CD14-positive monocyte (primary cell): ENCODE measurements around the gene ULBP3. TPM values are rescaled to one million over a fixed set of nuclear protein-coding genes. Genes with fewer than 3 reads are reported as not detected.

Experiments
- DNase-seq, 3 donors: peaks; one replicate each; pipeline ENCODE4 v3.0.0-alpha.2; 2011 to 2022
- H2AFZ ChIP-seq: 2 replicates; pipeline ENCODE4 v1.6.0; 2012; ENCODE audit warnings: mild to moderate bottlenecking, low read depth, low read length, inconsistent platforms; ENCODE audit not compliant: insufficient read depth, poor library complexity, severe bottlenecking
- H3K27ac ChIP-seq, 2 donors: 1 replicate in 1 of 2; 2 replicates in 1 of 2; pipeline ENCODE4 v1.5.1; 2012 to 2013; ENCODE audit warnings: low read length in 2 of 2, control low read depth in 1 of 2, inconsistent platforms in 1 of 2, low read depth in 1 of 2, mild to moderate bottlenecking in 1 of 2
- H3K27me3 ChIP-seq, 2 donors: one replicate each; pipeline versions ENCODE4 v1.6.0 to v1.6.1; 2011 to 2013; ENCODE audit warnings: low read length in 2 of 2; ENCODE audit not compliant: control insufficient read depth in 2 of 2, insufficient read depth in 2 of 2
- H3K36me3 ChIP-seq, 2 donors: replicated peaks in 1 of 2; 1 replicate in 1 of 2; 2 replicates in 1 of 2; pipeline versions ENCODE4 v1.5.1 to v1.6.1; 2012 to 2013; ENCODE audit warnings: low read length in 2 of 2, control low read depth in 1 of 2, inconsistent platforms in 1 of 2, mild to moderate bottlenecking in 1 of 2; ENCODE audit not compliant: insufficient read depth in 2 of 2, control insufficient read depth in 1 of 2
- H3K4me1 ChIP-seq, 2 donors: 1 replicate in 1 of 2; 2 replicates in 1 of 2; pipeline versions ENCODE4 v1.5.1 to v1.6.1; 2012 to 2013; ENCODE audit warnings: low read length in 2 of 2, control low read depth in 1 of 2, inconsistent platforms in 1 of 2, mild to moderate bottlenecking in 1 of 2, moderate library complexity in 1 of 2; ENCODE audit not compliant: insufficient read depth in 2 of 2, control insufficient read depth in 1 of 2
- H3K4me2 ChIP-seq: replicated peaks from 2 replicates; pipeline ENCODE3; 2012; ENCODE audit warnings: low read length, moderate library complexity, mild to moderate bottlenecking; ENCODE audit not compliant: poor library complexity, severe bottlenecking; ENCODE audit errors: extremely low read depth
- H3K4me3 ChIP-seq, 3 experiments: fragments of 200-600 bp in 1 of 3; sonication (generic) in 1 of 3; replicated peaks in 1 of 3; 1 replicate in 2 of 3; 2 replicates in 1 of 3; pipeline ENCODE4 v1.5.1; 2011 to 2013; ENCODE audit warnings: low read length in 3 of 3, mild to moderate bottlenecking in 3 of 3, control low read depth in 2 of 3, low read depth in 2 of 3, inconsistent platforms in 1 of 3, moderate library complexity in 1 of 3
- H3K79me2 ChIP-seq: 2 replicates; pipeline ENCODE4 v1.6.0; 2012; ENCODE audit warnings: mild to moderate bottlenecking, control low read depth, inconsistent platforms, low read length, moderate library complexity; ENCODE audit not compliant: insufficient read depth
- H3K9ac ChIP-seq: 2 replicates; pipeline ENCODE4 v1.6.0; 2017; ENCODE audit warnings: low read length, mild to moderate bottlenecking; ENCODE audit not compliant: insufficient read depth, poor library complexity, severe bottlenecking
- H3K9me3 ChIP-seq, 2 donors: replicated peaks in 1 of 2; 1 replicate in 1 of 2; 2 replicates in 1 of 2; pipeline versions ENCODE4 v1.5.1 to v1.6.1; 2012 to 2013; ENCODE audit warnings: low read length in 2 of 2, control low read depth in 1 of 2; ENCODE audit not compliant: control insufficient read depth in 1 of 2, insufficient read depth in 1 of 2
- H4K20me1 ChIP-seq: 2 replicates; pipeline ENCODE4 v1.6.0; 2012; ENCODE audit warnings: mild to moderate bottlenecking, low read length, control low read depth, moderate library complexity; ENCODE audit not compliant: insufficient read depth
- H3K27ac Mint-ChIP-seq, 7 donors: one replicate each; pipeline ENCODE4 v1.8.0; 2020; ENCODE audit warnings: mild to moderate bottlenecking in 7 of 7, mixed read lengths in 7 of 7, moderate library complexity in 6 of 7, inconsistent platforms in 2 of 7
- H3K27me3 Mint-ChIP-seq, 3 donors: one replicate each; pipeline ENCODE4 v1.8.0; 2021 to 2022; ENCODE audit warnings: low read depth in 3 of 3, mild to moderate bottlenecking in 3 of 3, mixed read lengths in 3 of 3, moderate library complexity in 3 of 3, inconsistent platforms in 1 of 3
- H3K36me3 Mint-ChIP-seq, 2 donors: one replicate each; pipeline ENCODE4 v1.8.0; 2020; ENCODE audit warnings: mixed read lengths in 2 of 2, inconsistent platforms in 1 of 2, mild to moderate bottlenecking in 1 of 2
- H3K4me1 Mint-ChIP-seq: one replicate; pipeline ENCODE4 v1.8.0; 2020; ENCODE audit warnings: mild to moderate bottlenecking, mixed read lengths
- H3K4me3 Mint-ChIP-seq, 2 donors: one replicate each; pipeline ENCODE4 v1.8.0; 2020; ENCODE audit warnings: mild to moderate bottlenecking in 2 of 2, mixed read lengths in 2 of 2, moderate library complexity in 1 of 2
- H3K9me3 Mint-ChIP-seq, 7 donors: one replicate each; pipeline ENCODE4 v1.8.0; 2020 to 2022; ENCODE audit warnings: mixed read lengths in 7 of 7, mild to moderate bottlenecking in 6 of 7, moderate library complexity in 6 of 7, inconsistent platforms in 2 of 7
- CTCF ChIP-seq: fragments of 200-600 bp; IDR thresholded peaks from one replicate; pipeline ENCODE4 v1.8.0; 2022; ENCODE audit warnings: antibody characterized with exemption, mild to moderate bottlenecking
- WGBS: methylation state at CpG from one replicate; pipeline ENCODE4 v1.1.5; 2013; ENCODE audit warnings: missing lambda C conversion rate; ENCODE audit not compliant: insufficient coverage; 5-methylcytosine and 5-hydroxymethylcytosine counted together
- intact Hi-C, 2 donors: fragments of 100-400 bp; cut with micrococcal nuclease; formaldehyde crosslinking; loops; one replicate each; pipeline versions ENCODE4 v1.15.0 to v1.15.1; 2023
- polyA plus RNA-seq, 3 donors: library from polyadenylated mRNA; depleted of rRNA in 1 of 3; unstranded in 2 of 3; stranded (reverse) in 1 of 3; fragments of 300-500 nt in 2 of 3; fragments of >200 nt in 1 of 3; fragmentation: Illumina TruSeq in 2 of 3; gene quantifications; 1 replicate in 2 of 3; 2 replicates in 1 of 3; pipeline ENCODE4 v1.2.3, GENCODE V29; 2012 to 2021

ULBP3 gene
- polyA plus RNA-seq, 3 donors, result 0.08 TPM; not detected in 2

- H3K36me3 ChIP-seq, result no peaks in the 10 kb centered on the region
- Mint-ChIP-seq H3K4me1 (peaks cover 11% of the 10 kb centered on the region), H3K36me3 (no peaks in the 10 kb centered on the region), H3K27ac (no peak overlapping the region), H3K4me3 (no peak overlapping the region), H3K27me3 (peaks cover 10 to 13% (median 11%) of the 10 kb centered on the region in 3 donors), H3K9me3 (peaks cover 0 to 11% (median 4%) of the 10 kb centered on the region in 7 donors)
- H3K27ac ChIP-seq, result no peak overlapping the region
- intact Hi-C loops, result no loop called here
- 94% methylated on average over 4 of the region's 6 CpGs for WGBS
- no peak for DNase-seq
- no peak overlapping the region for H3K9ac ChIP-seq
- H3K79me2 ChIP-seq, result no peaks in the 10 kb centered on the region
- H4K20me1 ChIP-seq, result no peaks in the 10 kb centered on the region
- no peaks in the 10 kb centered on the region for H3K9me3 ChIP-seq
- H3K4me1 ChIP-seq, result peaks cover 0 to 3% of the 10 kb centered on the region in 2 donors
- no peaks in the 10 kb centered on the region for H3K27me3 ChIP-seq
- TF ChIP-seq CTCF, result no peak
- H3K4me3 ChIP-seq, result no peak overlapping the region
- H2AFZ ChIP-seq, result no peak overlapping the region
- H3K4me2 ChIP-seq, result no peak overlapping the region
These were observed 49.3 kb upstream of the ULBP3 start for GRCh38 chr6:150118203-150118602.

- H3K4me1 Mint-ChIP-seq, result peaks cover 11% of the 10 kb centered on the region
- peaks cover 8 to 12% (median 11%) of the 10 kb centered on the region in 3 donors for H3K27me3 Mint-ChIP-seq
- intact Hi-C loops, result no loop called here
- Histone ChIP-seq H3K9ac (no peak overlapping the region), H3K9me3 (no peaks in the 10 kb centered on the region), H2AFZ (no peak overlapping the region), H3K36me3 (no peaks in the 10 kb centered on the region), H3K4me1 (peaks cover 0 to 3% of the 10 kb centered on the region in 2 donors), H3K4me2 (no peak overlapping the region), H3K27me3 (no peaks in the 10 kb centered on the region), H3K4me3 (no peak overlapping the region), H4K20me1 (no peaks in the 10 kb centered on the region), H3K79me2 (no peaks in the 10 kb centered on the region), H3K27ac (no peak overlapping the region)
- TF ChIP-seq CTCF, result no peak
- WGBS, result 91% methylated on average over 7 of the region's 8 CpGs
- no peak overlapping the region for H3K4me3 Mint-ChIP-seq
- H3K27ac Mint-ChIP-seq, result peak overlapping the region in 1 of 7 donors; percentile 85
- peaks cover 0 to 13% (median 4%) of the 10 kb centered on the region in 7 donors for H3K9me3 Mint-ChIP-seq
- DNase-seq, result no peak
- no peaks in the 10 kb centered on the region for H3K36me3 Mint-ChIP-seq
These were observed 47.4 kb upstream of the ULBP3 start for GRCh38 chr6:150116200-150116800.
